ENCODE measurements around the gene GAGE12F.
"Not testable (repeated sequence)": the region's sequence is repeated elsewhere in the genome, so short reads cannot be mapped to it uniquely, and the experiment has no call there.

GAGE12F gene, protein sequence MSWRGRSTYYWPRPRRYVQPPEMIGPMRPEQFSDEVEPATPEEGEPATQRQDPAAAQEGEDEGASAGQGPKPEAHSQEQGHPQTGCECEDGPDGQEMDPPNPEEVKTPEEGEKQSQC

DNA sequence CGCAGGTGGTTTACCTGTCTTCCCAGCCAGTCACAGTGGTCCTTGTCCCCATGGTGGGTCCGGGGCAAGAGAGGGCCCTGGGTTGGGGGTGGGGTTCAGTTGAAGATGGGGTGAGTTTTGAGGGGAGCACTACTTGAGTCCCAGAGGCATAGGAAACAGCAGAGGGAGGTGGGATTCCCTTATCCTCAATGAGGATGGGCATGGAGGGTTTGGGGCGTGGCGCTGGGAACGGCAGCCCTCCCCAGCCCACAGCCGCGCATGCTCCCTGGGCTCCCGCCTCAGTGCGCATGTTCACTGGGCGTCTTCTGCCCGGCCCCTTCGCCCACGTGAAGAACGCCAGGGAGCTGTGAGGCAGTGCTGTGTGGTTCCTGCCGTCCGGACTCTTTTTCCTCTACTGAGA lies at the start of gene GAGE12F:
Gene GAGE12F, plus strand, starts transcription at position 301 of the 400 bp plus-strand sequence. CDS start 1,155 bp downstream, outside the sequence.
- DNase-seq (ENCODE audit: low read depth in 4 of 4, low spot score in 1 of 4), result not testable (repeated sequence)

DNA sequence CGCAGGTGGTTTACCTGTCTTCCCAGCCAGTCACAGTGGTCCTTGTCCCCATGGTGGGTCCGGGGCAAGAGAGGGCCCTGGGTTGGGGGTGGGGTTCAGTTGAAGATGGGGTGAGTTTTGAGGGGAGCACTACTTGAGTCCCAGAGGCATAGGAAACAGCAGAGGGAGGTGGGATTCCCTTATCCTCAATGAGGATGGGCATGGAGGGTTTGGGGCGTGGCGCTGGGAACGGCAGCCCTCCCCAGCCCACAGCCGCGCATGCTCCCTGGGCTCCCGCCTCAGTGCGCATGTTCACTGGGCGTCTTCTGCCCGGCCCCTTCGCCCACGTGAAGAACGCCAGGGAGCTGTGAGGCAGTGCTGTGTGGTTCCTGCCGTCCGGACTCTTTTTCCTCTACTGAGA lies 28.8 kb upstream of the GAGE12F start, which contains the start of gene GAGE12C:
Gene GAGE12C, plus strand, starts transcription at position 301 of the 400 bp plus-strand sequence. CDS start 1,155 bp downstream, outside the sequence.
- not testable (repeated sequence) for DNase-seq (ENCODE audit: low read depth in 4 of 4, low spot score in 1 of 4)

DNA sequence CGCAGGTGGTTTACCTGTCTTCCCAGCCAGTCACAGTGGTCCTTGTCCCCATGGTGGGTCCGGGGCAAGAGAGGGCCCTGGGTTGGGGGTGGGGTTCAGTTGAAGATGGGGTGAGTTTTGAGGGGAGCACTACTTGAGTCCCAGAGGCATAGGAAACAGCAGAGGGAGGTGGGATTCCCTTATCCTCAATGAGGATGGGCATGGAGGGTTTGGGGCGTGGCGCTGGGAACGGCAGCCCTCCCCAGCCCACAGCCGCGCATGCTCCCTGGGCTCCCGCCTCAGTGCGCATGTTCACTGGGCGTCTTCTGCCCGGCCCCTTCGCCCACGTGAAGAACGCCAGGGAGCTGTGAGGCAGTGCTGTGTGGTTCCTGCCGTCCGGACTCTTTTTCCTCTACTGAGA lies 19.2 kb upstream of the GAGE12F start, which contains the start of gene GAGE12D:
Gene GAGE12D, plus strand, starts transcription at position 301 of the 400 bp plus-strand sequence. CDS start 1,155 bp downstream, outside the sequence.
- DNase-seq (ENCODE audit: low read depth in 4 of 4, low spot score in 1 of 4), result not testable (repeated sequence)

DNA sequence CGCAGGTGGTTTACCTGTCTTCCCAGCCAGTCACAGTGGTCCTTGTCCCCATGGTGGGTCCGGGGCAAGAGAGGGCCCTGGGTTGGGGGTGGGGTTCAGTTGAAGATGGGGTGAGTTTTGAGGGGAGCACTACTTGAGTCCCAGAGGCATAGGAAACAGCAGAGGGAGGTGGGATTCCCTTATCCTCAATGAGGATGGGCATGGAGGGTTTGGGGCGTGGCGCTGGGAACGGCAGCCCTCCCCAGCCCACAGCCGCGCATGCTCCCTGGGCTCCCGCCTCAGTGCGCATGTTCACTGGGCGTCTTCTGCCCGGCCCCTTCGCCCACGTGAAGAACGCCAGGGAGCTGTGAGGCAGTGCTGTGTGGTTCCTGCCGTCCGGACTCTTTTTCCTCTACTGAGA lies 9.7 kb upstream of the GAGE12F start, which contains the start of gene GAGE12E:
Gene GAGE12E, plus strand, starts transcription at position 301 of the 400 bp plus-strand sequence. CDS start 1,155 bp downstream, outside the sequence.
- DNase-seq (ENCODE audit: low read depth in 4 of 4, low spot score in 1 of 4), result not testable (repeated sequence)

DNA sequence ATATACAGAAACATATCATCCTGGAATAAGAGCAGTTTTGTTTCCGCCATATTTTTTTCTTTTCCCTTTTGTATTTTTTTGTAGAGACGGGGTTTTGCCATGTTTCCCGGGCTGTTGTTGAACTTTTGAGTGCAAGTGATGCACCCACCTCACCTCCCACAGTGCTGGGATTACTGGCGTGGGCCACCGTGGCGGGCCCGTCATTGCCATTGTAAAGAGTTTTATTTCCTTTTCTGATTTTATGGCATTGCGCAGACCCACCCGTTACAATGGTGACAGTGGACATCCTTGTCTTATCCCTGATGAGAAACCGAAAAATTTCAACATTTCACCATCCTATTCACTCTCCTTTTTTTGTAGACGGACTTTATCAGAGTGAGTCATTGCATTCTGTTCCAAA lies 8.1 kb downstream of the GAGE12F start:
- DNase-seq (ENCODE audit: low read depth in 4 of 4, low spot score in 1 of 4), result not testable (repeated sequence)

DNA sequence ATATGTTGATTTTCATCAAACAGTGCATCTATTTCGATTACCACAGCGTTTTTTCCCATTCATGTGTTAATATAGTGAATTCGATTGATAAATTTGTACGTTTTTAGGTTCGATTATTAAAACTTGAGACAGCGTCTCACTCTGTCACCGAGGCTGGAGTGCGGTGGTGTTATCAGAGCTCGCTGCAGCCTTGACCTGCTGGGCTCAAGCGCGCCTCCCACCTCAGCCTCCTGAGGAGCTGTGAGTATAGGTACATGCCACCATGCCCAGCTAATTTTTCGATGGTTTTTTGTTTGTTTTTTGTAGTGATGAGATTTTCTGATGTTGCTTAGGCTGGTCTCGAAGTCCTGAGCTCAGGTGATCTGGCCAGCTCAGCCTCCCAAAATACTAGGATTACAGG lies 8.5 kb downstream of the GAGE12F start:
- DNase-seq (ENCODE audit: low read depth in 4 of 4, low spot score in 1 of 4), result not testable (repeated sequence)

DNA sequence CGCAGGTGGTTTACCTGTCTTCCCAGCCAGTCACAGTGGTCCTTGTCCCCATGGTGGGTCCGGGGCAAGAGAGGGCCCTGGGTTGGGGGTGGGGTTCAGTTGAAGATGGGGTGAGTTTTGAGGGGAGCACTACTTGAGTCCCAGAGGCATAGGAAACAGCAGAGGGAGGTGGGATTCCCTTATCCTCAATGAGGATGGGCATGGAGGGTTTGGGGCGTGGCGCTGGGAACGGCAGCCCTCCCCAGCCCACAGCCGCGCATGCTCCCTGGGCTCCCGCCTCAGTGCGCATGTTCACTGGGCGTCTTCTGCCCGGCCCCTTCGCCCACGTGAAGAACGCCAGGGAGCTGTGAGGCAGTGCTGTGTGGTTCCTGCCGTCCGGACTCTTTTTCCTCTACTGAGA lies 9.5 kb downstream of the GAGE12F start, which contains the start of gene GAGE12G:
Gene GAGE12G, plus strand, starts transcription at position 301 of the 400 bp plus-strand sequence. CDS start 1,155 bp downstream, outside the sequence.
- not testable (repeated sequence) for DNase-seq (ENCODE audit: low read depth in 4 of 4, low spot score in 1 of 4)

DNA sequence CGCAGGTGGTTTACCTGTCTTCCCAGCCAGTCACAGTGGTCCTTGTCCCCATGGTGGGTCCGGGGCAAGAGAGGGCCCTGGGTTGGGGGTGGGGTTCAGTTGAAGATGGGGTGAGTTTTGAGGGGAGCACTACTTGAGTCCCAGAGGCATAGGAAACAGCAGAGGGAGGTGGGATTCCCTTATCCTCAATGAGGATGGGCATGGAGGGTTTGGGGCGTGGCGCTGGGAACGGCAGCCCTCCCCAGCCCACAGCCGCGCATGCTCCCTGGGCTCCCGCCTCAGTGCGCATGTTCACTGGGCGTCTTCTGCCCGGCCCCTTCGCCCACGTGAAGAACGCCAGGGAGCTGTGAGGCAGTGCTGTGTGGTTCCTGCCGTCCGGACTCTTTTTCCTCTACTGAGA lies 19.0 kb downstream of the GAGE12F start, which contains the start of gene GAGE12H:
Gene GAGE12H, plus strand, starts transcription at position 301 of the 400 bp plus-strand sequence. CDS start 1,155 bp downstream, outside the sequence.
- not testable (repeated sequence) for DNase-seq (ENCODE audit: low read depth in 4 of 4, low spot score in 1 of 4)

DNA sequence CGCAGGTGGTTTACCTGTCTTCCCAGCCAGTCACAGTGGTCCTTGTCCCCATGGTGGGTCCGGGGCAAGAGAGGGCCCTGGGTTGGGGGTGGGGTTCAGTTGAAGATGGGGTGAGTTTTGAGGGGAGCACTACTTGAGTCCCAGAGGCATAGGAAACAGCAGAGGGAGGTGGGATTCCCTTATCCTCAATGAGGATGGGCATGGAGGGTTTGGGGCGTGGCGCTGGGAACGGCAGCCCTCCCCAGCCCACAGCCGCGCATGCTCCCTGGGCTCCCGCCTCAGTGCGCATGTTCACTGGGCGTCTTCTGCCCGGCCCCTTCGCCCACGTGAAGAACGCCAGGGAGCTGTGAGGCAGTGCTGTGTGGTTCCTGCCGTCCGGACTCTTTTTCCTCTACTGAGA lies 28.6 kb downstream of the GAGE12F start, which contains the start of gene GAGE2A:
Gene GAGE2A, plus strand, starts transcription at position 301 of the 400 bp plus-strand sequence. CDS start 1,155 bp downstream, outside the sequence.
- not testable (repeated sequence) for DNase-seq (ENCODE audit: low read depth in 4 of 4, low spot score in 1 of 4)

DNA sequence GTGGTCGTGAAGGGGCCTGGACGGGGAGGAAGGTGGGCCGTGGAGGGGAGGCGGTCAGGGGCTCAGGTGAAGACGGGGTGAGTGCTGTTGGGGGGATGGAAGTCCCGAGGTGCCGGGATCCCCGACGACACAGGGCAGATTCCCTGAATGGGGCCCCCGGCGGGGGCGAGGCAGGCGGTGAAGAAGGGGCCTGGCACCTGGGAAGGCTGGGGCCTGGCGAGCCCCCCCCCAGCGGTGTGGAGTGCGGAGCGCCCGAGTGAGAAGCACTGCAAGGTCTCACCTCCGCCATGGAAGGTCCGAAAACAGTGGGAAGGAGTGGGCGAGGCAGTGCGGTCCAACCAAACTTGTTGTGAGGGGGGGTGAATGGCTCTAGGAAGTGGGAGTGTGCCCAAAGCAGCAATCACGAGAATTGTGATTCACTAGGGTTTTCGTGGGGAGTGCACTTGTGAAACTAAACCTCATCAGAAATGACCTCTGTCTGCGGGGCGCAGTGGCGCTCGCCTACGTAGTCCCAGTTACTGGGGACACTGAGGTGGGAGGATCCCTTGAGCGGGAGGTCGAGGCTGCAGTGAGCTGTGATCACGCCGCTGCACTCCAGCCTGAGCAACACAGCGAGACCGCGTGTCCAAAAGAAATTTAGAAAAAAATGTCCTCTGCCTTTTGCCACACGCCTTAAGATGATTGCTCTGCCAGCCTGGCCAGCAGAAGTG lies 29.3 kb downstream of the GAGE12F start:
- DNase-seq (ENCODE audit: low read depth in 4 of 4, low spot score in 1 of 4), result not testable (repeated sequence)

DNA sequence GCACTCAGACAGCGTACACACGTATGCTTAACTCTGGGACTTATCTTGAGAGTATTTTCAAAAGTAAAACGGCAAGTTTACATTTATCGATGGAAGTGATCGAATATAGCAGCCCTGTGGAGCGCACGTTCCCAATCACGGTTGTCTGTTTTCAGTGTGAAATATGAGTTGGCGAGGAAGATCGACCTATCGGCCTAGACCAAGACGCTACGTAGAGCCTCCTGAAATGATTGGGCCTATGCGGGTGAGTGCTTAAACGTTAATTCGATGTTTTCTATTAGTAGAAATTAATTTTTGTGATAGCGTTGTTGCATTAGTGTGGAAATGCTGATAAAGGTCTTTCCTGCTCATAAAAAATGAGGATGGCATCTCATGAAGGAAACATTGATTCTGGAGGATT lies 29.8 kb downstream of the GAGE12F start:
- DNase-seq (ENCODE audit: low read depth in 4 of 4, low spot score in 1 of 4), result not testable (repeated sequence)

DNA sequence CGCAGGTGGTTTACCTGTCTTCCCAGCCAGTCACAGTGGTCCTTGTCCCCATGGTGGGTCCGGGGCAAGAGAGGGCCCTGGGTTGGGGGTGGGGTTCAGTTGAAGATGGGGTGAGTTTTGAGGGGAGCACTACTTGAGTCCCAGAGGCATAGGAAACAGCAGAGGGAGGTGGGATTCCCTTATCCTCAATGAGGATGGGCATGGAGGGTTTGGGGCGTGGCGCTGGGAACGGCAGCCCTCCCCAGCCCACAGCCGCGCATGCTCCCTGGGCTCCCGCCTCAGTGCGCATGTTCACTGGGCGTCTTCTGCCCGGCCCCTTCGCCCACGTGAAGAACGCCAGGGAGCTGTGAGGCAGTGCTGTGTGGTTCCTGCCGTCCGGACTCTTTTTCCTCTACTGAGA lies 38.1 kb downstream of the GAGE12F start, which contains the start of gene GAGE1:
Gene GAGE1, plus strand, starts transcription at position 301 of the 400 bp plus-strand sequence. CDS start 1,155 bp downstream, outside the sequence.
- not testable (repeated sequence) for DNase-seq (ENCODE audit: low read depth in 4 of 4, low spot score in 1 of 4)

DNA sequence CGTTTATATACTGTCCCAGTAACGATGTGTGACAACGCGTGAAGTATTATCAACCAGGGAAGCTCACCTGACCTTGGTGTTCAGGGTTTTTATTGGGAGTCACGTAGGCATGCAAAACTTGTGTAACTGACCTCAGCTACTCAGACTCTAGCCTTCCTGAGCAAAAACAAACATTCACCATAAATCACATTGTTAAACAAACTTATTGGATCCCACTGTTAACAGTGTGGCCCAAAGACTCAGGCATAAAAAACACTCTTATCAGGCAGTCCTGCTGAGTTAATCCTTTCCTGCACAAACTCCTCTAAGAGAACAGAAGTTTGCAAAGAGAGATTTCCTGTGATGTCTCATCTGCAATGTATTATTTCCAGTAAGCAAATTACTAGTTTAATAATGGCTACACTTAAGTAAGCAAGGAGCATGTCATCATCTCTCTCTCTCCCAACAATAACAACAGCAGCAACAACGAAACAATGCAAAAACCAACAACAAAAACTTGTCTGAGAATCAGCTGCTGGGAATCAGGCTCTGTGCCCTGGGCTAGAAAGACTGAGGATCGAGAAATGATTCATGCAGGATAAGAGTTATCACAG lies 50.2 kb downstream of the GAGE12F start:
- no peak for DNase-seq (ENCODE audit: low read depth in 4 of 4, low spot score in 1 of 4)
